Tibial artery (tissue), 4 donors: ENCODE measurements around the gene NLGN3.

Experiments used
- DNase-seq, 2 donors: peaks; one replicate each; pipeline ENCODE4 v3.0.0-alpha.2; 2019
- H3K27ac ChIP-seq, 2 donors: fragments of 200-600 bp; sonication (generic) in 1 of 2; 1 replicate in 1 of 2; 2 replicates in 1 of 2; pipeline ENCODE4 v1.5.1; 2018 to 2019; ENCODE audit warnings: mild to moderate bottlenecking in 1 of 2
- H3K27me3 ChIP-seq, 2 donors: fragments of 200-600 bp; sonication (generic) in 1 of 2; one replicate each; pipeline versions ENCODE4 v1.5.1 to v1.6.0; 2016 to 2019
- H3K36me3 ChIP-seq, 3 donors: fragments of 200-600 bp; sonication (generic) in 2 of 3; one replicate each; pipeline ENCODE4 v1.5.1; 2016 to 2019; ENCODE audit warnings: mild to moderate bottlenecking in 2 of 3
- H3K4me1 ChIP-seq, 4 donors: fragments of 200-600 bp; sonication (generic) in 2 of 4; 1 replicate in 3 of 4; 2 replicates in 1 of 4; pipeline ENCODE4 v1.5.1; 2016 to 2019
- H3K4me3 ChIP-seq, 2 donors: fragments of 200-600 bp; sonication (generic) in 1 of 2; 1 replicate in 1 of 2; 2 replicates in 1 of 2; pipeline ENCODE4 v1.5.1; 2018 to 2019; ENCODE audit warnings: mild to moderate bottlenecking in 2 of 2
- H3K9me3 ChIP-seq, 3 donors: fragments of 200-600 bp; sonication (generic) in 1 of 3; one replicate each; pipeline ENCODE4 v1.5.1; 2016 to 2019
- CTCF ChIP-seq, 2 experiments: fragments of 200-600 bp in 1 of 2; fragments of 450-650 bp in 1 of 2; IDR thresholded peaks; one replicate each; pipeline ENCODE4 v1.5.1; 2017 to 2019; ENCODE audit warnings: antibody characterized with exemption in 2 of 2, mild to moderate bottlenecking in 1 of 2, moderate library complexity in 1 of 2
- intact Hi-C: fragments of 100-400 bp; cut with DNase I; formaldehyde crosslinking; loops from one replicate; pipeline ENCODE4 v1.15.0; 2023; ENCODE audit warnings: low total_unique reads

NLGN3 gene

GRCh38 chrX:71118985-71119535 is 25.6 kb upstream of the NLGN3 start:
- H3K4me3 ChIP-seq, result peak overlapping the region; percentile 71 to 75
- intact Hi-C loops, result no loop called here
- no peak for DNase-seq

DNA sequence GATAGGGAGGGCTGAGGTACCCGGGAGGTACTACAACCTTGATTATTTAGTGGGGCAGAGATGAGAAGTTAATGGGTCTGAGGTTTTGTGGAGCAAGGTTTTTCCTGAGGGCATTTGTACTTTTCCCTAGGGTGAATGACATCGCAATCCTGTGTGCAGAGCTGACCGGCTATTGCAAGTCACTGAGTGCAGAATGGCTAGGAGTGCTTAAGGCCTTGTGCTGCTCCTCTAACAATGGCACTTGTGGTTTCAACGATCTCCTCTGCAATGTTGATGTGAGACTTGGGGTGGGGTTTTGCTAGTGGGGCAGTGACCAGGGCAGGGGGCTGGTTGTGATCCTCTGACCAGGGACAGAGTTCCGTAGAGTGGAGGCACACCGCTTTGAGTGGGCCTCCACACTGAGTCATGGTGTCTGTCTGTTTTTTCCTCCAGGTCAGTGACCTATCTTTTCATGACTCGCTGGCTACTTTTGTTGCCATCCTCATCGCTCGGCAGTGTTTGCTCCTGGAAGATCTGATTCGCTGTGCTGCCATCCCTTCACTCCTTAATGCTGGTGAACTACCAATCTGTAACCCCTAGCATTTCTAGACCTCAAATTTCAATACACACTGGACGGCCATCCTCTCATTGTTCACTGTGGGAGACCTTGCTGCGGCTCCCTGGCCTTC is 16.3 kb upstream of the NLGN3 start:
- Histone ChIP-seq H3K4me1 (no peaks in the 10 kb centered on the region), H3K36me3 (peaks cover 16 to 97% (median 67%) of the 10 kb centered on the region in 3 donors)

More at GRCh38 chrX:71118985-71119535, 25.6 kb upstream of the NLGN3 start:
- peaks cover 17 to 34% (median 18%) of the 10 kb centered on the region in 3 donors for H3K36me3 ChIP-seq
- H3K9me3 ChIP-seq, result no peaks in the 10 kb centered on the region
- H3K27ac ChIP-seq, result peak overlapping the region; percentile 83 to 89
- H3K4me1 ChIP-seq, result peaks cover 0 to 13% (median 0%) of the 10 kb centered on the region in 4 donors
- no peak for TF ChIP-seq CTCF (IDR thresholded peaks at IDR 0.05)
- H3K27me3 ChIP-seq, result no peaks in the 10 kb centered on the region

DNA sequence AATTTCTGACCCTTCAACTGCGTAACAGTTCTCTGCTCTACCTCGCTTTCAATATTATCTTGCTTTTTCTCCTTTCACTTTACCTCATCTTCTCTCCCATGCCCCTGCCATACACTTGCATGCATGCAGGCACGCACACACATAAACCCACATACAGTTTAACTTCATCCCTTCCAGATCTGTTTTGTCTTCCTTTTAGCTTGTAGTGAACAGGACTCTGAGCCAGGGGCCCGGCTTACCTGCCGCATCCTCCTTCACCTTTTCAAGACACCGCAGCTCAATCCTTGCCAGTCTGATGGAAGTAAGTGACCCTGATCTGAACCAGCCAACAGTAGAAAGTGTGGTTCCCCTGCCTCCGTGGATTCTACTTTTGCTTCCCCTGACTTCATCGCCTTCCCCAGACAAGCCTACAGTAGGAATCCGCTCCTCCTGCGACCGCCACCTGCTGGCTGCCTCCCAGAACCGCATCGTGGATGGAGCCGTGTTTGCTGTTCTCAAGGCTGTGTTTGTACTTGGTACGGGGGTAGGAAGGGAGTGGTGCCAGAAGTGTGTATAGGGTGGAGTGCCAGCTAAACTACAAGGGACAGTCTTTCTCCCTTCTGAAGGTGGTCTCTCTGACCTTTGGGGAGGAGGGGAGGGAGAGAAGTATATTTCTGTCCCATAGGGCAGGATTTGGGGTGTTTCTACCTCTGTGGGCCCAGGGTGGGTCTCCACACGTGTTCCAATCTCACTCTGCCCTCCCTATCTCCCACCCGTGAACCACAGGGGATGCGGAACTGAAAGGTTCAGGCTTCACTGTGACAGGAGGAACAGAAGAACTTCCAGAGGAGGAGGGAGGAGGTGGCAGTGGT is 15.5 kb upstream of the NLGN3 start:
- H3K9me3 ChIP-seq, result no peaks in the 10 kb centered on the region
- intact Hi-C loops, result no loop called here
- no peaks in the 10 kb centered on the region for H3K27me3 ChIP-seq
- peak; percentile 51 to 73 for DNase-seq
- peak; percentile 53 to 56 for TF ChIP-seq CTCF (IDR thresholded peaks at IDR 0.05)
- H3K4me3 ChIP-seq, result no peak overlapping the region
- H3K27ac ChIP-seq, result no peak overlapping the region
- peaks cover 15 to 97% (median 67%) of the 10 kb centered on the region in 3 donors for H3K36me3 ChIP-seq
- no peaks in the 10 kb centered on the region for H3K4me1 ChIP-seq

More for the DNA sequence above, 16.3 kb upstream of the NLGN3 start:
- no peak for DNase-seq
- intact Hi-C loops, result no loop called here
- TF ChIP-seq CTCF (IDR thresholded peaks at IDR 0.05), result no peak
- Histone ChIP-seq H3K27ac (no peak overlapping the region), H3K9me3 (no peaks in the 10 kb centered on the region), H3K27me3 (no peaks in the 10 kb centered on the region), H3K4me3 (no peak overlapping the region)

DNA sequence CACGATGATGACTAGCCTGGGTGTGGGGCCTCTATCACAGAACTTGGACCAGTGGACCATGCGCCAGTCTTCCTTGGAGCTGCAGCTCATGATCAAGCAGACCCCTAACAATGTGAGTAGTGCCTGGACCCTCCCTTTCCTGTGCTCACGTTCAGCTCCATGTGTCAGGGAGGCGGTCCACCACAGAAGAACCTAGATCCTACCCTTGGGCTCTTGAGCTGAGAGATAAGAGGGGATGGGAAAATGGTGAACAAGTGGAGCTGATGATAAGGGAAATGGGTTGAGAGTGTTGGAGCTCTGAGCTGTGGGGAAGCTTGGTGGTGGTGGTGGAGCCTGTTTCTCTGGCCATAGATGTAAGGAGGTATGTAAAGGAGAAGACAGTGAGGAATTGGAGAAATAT is 13.1 kb upstream of the NLGN3 start:
- no peak for DNase-seq
- H3K36me3 ChIP-seq, result peaks cover 30 to 97% (median 70%) of the 10 kb centered on the region in 3 donors
- TF ChIP-seq CTCF (IDR thresholded peaks at IDR 0.05), result no peak

GRCh38 chrX:71140440-71140839 is 4.2 kb upstream of the NLGN3 start:
- TF ChIP-seq CTCF (IDR thresholded peaks at IDR 0.05), result no peak
- no peak for DNase-seq
- intact Hi-C loops, result no loop called here
- Histone ChIP-seq H3K27ac (no peak overlapping the region), H3K27me3 (no peaks in the 10 kb centered on the region), H3K36me3 (peaks cover 14 to 68% (median 46%) of the 10 kb centered on the region in 3 donors), H3K4me3 (no peak overlapping the region), H3K9me3 (no peaks in the 10 kb centered on the region), H3K4me1 (peaks cover 0 to 24% (median 12%) of the 10 kb centered on the region in 4 donors)

More for the DNA sequence above, 13.1 kb upstream of the NLGN3 start:
- Histone ChIP-seq H3K27ac (no peak overlapping the region), H3K27me3 (no peaks in the 10 kb centered on the region), H3K4me3 (no peak overlapping the region), H3K9me3 (no peaks in the 10 kb centered on the region), H3K4me1 (no peaks in the 10 kb centered on the region)
- intact Hi-C loops, result no loop called here
